ENCODE results near the gene AP4E1.

DNA sequence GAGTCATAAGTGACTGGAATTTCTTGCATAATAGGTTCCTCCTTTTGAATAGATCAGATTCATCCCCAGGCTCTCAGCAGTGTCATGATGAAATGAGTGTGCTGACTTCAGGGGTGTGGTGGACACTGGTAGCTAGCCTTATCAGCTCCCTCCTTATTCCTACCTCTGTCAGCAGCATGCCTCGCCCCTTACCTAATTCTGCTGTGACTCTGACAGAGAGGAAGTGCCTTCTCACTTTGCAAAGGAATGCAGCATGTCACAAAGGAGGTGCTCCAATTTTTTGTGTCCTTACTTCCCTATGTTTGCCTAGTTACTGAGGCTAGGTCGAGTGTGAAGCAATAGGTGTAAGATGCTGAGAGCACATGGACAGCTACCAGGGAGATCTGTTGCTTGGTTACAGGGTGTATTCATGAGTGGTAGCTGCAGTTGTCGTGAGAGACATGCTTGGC is 95.6 kb downstream of the AP4E1 start:
- no peak for TF ChIP-seq FOS (IDR thresholded peaks at IDR 0.05; ENCODE audit: borderline replicate concordance, insufficient read depth, low read length)
- TF ChIP-seq CTCF (IDR thresholded peaks at IDR 0.05; ENCODE audit: extremely low read depth in 1 of 2, insufficient read depth in 1 of 2, low read depth in 1 of 2, low read length in 2 of 2): no peak
- no peak for TF ChIP-seq EZH2 (IDR thresholded peaks at IDR 0.05; ENCODE audit: borderline replicate concordance, low read depth, low read length, severe bottlenecking)
- no peak for TF ChIP-seq POLR2A (IDR thresholded peaks at IDR 0.05; ENCODE audit: low read depth, low read length)
- no peak for TF ChIP-seq JUN (IDR thresholded peaks at IDR 0.05; ENCODE audit: borderline replicate concordance, insufficient read depth, insufficient read length, low read depth)
- TF ChIP-seq GATA2 (IDR thresholded peaks at IDR 0.05; ENCODE audit: insufficient read depth, insufficient read length, low read depth, low read length): no peak

Data from endothelial cell of umbilical vein (primary cell).